Esophagus (tissue), 2 donors: ENCODE measurements around the gene PHACTR2. TPM values are rescaled to one million over a fixed set of nuclear protein-coding genes. Genes with fewer than 3 reads are reported as not detected.
"Not testable (repeated sequence)": the region's sequence is repeated elsewhere in the genome, so short reads cannot be mapped to it uniquely, and the experiment has no call there.

Source experiments
- H3K27ac ChIP-seq, 2 donors: one replicate each; pipeline ENCODE4 v1.5.1; 2013; ENCODE audit warnings: low read depth in 2 of 2, mild to moderate bottlenecking in 2 of 2, inconsistent platforms in 1 of 2, low read length in 1 of 2, moderate library complexity in 1 of 2
- H3K27me3 ChIP-seq, 2 donors: one replicate each; pipeline ENCODE4 v1.6.1; 2013; ENCODE audit warnings: low read length in 2 of 2, control low read depth in 1 of 2, mild to moderate bottlenecking in 1 of 2; ENCODE audit not compliant: insufficient read depth in 2 of 2, control insufficient read depth in 1 of 2
- H3K36me3 ChIP-seq, 2 donors: one replicate each; pipeline ENCODE4 v1.6.1; 2013; ENCODE audit warnings: low read length in 1 of 2; ENCODE audit not compliant: control insufficient read depth in 2 of 2, insufficient read depth in 2 of 2
- H3K4me1 ChIP-seq, 2 donors: one replicate each; pipeline ENCODE4 v1.6.1; 2013; ENCODE audit warnings: low read length in 1 of 2; ENCODE audit not compliant: control insufficient read depth in 2 of 2, insufficient read depth in 2 of 2
- H3K4me3 ChIP-seq, 2 donors: one replicate each; pipeline ENCODE4 v1.5.1; 2013; ENCODE audit warnings: low read length in 2 of 2, mild to moderate bottlenecking in 2 of 2, low read depth in 1 of 2, moderate library complexity in 1 of 2
- H3K9me3 ChIP-seq, 2 donors: one replicate each; pipeline ENCODE4 v1.6.1; 2013; ENCODE audit warnings: mild to moderate bottlenecking in 2 of 2, low read depth in 1 of 2, low read length in 1 of 2, moderate library complexity in 1 of 2; ENCODE audit not compliant: control insufficient read depth in 2 of 2, insufficient read depth in 1 of 2
- WGBS, 2 donors: extraction: QIAGEN DNeasy Blood & Tissue Kit; methylation state at CpG; one replicate each; pipeline ENCODE4 v1.1.7; 2013; 5-methylcytosine and 5-hydroxymethylcytosine counted together
- polyA plus RNA-seq, 2 donors: library from polyadenylated mRNA; stranded (reverse); fragments of 200-250 nt; gene quantifications; one replicate each; pipeline ENCODE4 v1.2.3, GENCODE V29; 2013
- donor health status: healthy with polysubstance abuse.
- donor health status: Bipolar disorder and iron deficiency.

The PHACTR2 gene
- polyA plus RNA-seq, 2 donors = 12.3 to 13.2 TPM

DNA sequence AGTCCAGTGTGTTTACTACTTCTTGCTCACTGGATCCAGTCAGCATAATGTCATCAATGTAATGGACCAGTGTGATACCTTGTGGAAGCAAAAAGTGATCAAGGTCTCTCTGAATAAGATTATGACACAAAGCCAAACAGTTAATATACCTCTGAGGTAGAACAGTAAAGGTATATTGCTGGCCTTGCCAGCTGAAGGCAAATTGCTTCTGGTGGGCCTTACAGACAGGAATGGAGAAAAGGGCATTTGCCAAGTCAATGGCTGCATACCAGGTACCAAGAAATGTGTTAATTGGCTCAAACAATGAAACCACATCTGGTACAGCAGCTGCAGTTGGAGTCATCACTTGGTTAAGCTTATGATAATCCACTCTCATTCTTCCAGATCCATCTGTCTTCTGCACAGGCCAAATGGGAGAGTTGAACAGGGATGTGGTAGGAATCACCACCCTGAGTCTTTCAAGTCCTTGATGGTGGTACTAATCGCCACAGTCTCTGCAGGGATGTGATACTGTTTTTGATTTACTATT, 193.5 kb downstream of the PHACTR2 start:
- H3K4me3 ChIP-seq, H3K27ac ChIP-seq, H3K36me3 ChIP-seq, H3K27me3 ChIP-seq, H3K9me3 ChIP-seq, H3K4me1 ChIP-seq: not testable (repeated sequence)
- WGBS, 2 donors = 89 to 96% methylated on average over 1 of the region's 1 CpG

DNA sequence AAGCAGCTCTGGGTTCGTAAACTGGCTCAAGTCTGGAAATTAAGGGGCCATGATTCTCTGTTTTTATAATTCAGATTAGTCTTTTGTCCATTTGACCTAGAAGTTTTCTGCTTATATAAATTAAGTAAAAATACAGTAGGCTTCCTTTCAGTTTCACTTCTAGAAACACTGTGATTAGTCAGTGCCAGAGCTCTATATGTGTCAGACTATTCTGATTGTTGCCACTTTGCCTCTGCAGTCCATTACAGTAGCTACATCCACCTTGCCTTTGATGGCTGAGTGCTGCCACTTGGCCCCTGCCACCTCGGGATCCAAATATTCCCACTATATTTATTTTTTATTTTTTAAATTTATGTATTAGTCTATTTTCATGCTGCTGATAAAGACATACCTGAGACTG, 194.4 kb downstream of the PHACTR2 start:
- H3K36me3 ChIP-seq = no peaks in the 10 kb centered on the region
- WGBS, 2 donors = 78 to 84% methylated on average over 2 of the region's 2 CpGs

DNA sequence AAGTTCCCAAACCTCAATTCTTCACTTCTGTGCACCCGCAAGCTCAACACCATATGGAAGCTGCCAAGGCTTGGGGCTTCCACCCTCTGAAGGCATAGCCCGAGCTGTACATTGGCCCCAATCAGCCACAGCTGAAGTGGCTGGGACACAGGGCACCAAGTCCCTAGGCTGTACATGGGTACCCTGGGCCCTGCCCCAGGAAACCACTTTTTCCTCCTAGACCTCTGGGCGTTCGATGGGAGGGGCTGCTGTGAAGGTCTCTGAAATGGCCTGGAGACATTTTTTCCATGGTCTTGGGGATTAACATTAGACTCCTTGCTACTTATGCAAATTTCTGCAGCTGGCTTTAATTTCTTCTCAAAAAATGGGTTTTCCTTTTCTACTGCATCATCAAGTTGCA, 195.8 kb downstream of the PHACTR2 start:
- H3K4me1 ChIP-seq, H3K4me3 ChIP-seq, H3K9me3 ChIP-seq, H3K36me3 ChIP-seq, H3K27me3 ChIP-seq, H3K27ac ChIP-seq: not testable (repeated sequence)
- 93 to 95% methylated on average over 4 of the region's 4 CpGs for WGBS, 2 donors

More for the DNA sequence above, 194.4 kb downstream of the PHACTR2 start:
- Histone ChIP-seq H3K9me3 (no peaks in the 10 kb centered on the region), H3K4me3 (no peak overlapping the region), H3K27me3 (no peaks in the 10 kb centered on the region), H3K27ac (no peak overlapping the region), H3K4me1 (no peaks in the 10 kb centered on the region)

DNA sequence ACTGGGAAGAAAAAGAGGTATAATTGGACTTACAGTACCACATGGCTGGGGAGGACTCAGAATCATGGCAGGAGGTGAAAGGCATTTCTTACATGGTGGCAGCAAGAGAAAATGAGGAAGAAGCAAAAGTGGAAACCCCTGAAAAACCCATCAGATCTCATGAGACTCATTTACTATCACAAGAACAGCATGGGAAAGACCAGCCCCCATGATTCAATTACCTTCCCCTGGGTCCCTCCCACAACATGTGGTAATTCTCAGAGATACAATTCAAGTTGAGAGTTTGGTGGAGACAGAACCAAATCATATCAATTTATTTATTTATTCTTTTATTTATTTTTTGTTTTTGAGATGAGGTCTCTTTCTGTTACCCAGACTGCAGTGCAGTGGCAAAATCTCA, 196.7 kb downstream of the PHACTR2 start:
- not testable (repeated sequence) for H3K9me3 ChIP-seq, H3K4me3 ChIP-seq, H3K27ac ChIP-seq, H3K36me3 ChIP-seq, H3K4me1 ChIP-seq, H3K27me3 ChIP-seq

DNA sequence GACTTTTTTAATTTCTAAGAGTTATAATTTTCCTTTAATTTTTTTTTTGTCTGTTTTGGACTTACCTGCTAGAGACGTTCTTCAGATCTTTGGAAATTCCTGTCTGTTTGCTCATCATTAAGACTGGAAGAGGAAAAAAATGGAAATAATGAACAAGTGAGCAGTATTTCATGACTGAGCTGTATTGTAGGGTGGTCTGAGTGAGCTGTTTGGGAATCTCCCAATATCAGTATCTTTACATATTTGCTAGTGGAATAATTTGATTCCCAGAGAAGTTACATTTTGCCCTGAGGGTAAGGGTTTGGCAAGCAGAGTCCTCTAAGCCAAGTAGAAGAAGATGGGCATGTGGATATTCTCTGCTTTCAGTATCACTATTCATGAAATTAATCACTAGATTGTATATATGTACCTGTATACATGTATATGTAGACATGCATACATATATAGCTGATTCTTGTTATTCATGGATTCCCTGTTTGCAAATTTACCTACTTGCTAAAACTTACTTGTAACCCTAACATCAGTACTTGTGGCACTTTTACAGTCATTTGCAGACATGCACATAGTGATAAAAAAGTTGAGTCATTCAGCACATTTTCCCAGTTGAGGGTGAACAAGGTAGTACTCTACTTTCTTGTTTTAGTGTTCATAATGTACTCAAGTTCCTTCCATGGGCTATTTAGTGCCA, 200.0 kb downstream of the PHACTR2 start:
- H3K4me3 ChIP-seq = no peak overlapping the region
- H3K27ac ChIP-seq = no peak overlapping the region
- no peaks in the 10 kb centered on the region for H3K27me3 ChIP-seq
- H3K36me3 ChIP-seq = no peaks in the 10 kb centered on the region
- H3K4me1 ChIP-seq = no peaks in the 10 kb centered on the region
- 77 to 100% methylated on average over 1 of the region's 1 CpG for WGBS, 2 donors
- peaks cover 0 to 3% of the 10 kb centered on the region in 2 donors for H3K9me3 ChIP-seq

DNA sequence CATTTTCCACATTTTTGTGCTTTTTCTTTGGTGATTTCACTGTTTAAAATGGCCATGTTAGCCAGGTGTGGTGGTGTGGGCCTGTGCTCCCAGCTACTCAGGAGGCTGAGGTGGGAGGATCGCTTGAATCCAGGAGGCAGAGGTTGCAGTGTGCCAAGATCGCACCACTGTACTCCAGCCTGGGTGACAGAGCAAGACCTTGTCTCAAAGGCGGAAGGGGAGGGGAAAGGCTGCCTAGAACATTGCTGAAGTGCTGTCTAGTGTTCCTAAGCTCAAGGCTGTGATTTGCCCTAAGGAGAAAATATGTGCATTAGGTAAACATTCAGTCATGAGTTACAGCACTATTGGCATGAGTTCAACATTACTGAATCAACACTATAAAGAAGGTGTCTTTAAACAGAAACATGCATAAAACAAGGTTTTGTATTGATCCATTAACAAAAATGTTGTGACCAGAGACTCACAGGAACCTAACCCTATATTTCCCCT, 200.6 kb downstream of the PHACTR2 start:
- no peaks in the 10 kb centered on the region for H3K4me1 ChIP-seq
- no peaks in the 10 kb centered on the region for H3K27me3 ChIP-seq
- 92 to 100% methylated on average over 2 to 3 of the region's 3 CpGs for WGBS, 2 donors
- H3K9me3 ChIP-seq = peaks cover 0 to 3% of the 10 kb centered on the region in 2 donors
- H3K27ac ChIP-seq = no peak overlapping the region
- H3K4me3 ChIP-seq = no peak overlapping the region
- no peaks in the 10 kb centered on the region for H3K36me3 ChIP-seq

DNA sequence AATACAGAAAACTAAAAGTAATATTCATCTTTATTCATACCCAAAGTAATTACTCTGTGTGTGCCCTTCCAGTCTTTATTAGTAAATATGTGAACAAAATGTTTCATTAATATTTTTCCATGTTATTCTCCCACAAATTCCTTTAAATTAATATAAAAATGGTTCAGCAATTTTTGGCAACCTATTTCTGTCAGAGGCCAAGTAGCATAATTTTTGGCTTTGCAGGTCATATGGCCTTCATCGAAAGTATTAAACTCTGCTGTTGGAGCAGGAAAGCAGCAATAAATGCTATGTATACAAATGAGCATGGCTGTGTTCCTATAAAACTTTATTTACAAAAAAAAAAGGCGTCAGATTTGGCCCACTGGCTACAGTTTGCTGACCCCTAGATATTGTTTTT, 202.6 kb downstream of the PHACTR2 start:
- no peaks in the 10 kb centered on the region for H3K4me1 ChIP-seq
- H3K9me3 ChIP-seq = peaks cover 0 to 3% of the 10 kb centered on the region in 2 donors
- no peaks in the 10 kb centered on the region for H3K36me3 ChIP-seq
- 85 to 87% methylated on average over 2 of the region's 2 CpGs for WGBS, 2 donors
- H3K27me3 ChIP-seq = no peaks in the 10 kb centered on the region
- H3K27ac ChIP-seq = no peak overlapping the region
- no peak overlapping the region for H3K4me3 ChIP-seq

Other genes with a start within 250 kb of the PHACTR2 start
- gene ADAT2, start 227.3 kb upstream of the PHACTR2 start, polyA plus RNA-seq = 10 to 100 TPM in 1 of 2 donors, 1 to 10 TPM in 1; 5.4 to 12.7 TPM
- 10 to 100 TPM; 16.5 to 18.3 TPM for gene PEX3, start 227.2 kb upstream of the PHACTR2 start, polyA plus RNA-seq
- 10 to 100 TPM; 10.1 to 12.8 TPM for gene FUCA2, start 166.2 kb upstream of the PHACTR2 start, polyA plus RNA-seq
- 10 to 100 TPM; 15.8 to 24.5 TPM for gene LTV1, start 165.4 kb downstream of the PHACTR2 start, polyA plus RNA-seq
- under 1 TPM; 0.08 to 0.14 TPM for gene ZC2HC1B, start 186.5 kb downstream of the PHACTR2 start, polyA plus RNA-seq